Ecto neural progenitor cell (in vitro differentiated cells): ENCODE results near the gene ZMYND8.

Experiments used
- DNase-seq: peaks from one replicate; pipeline ENCODE4 v3.0.0-alpha.2; 2018; ENCODE audit warnings: low spot score

Gene ZMYND8

GRCh38 chr20:47173596-47174216, 182.8 kb downstream of the ZMYND8 start:
- DNase-seq: no peak

DNA sequence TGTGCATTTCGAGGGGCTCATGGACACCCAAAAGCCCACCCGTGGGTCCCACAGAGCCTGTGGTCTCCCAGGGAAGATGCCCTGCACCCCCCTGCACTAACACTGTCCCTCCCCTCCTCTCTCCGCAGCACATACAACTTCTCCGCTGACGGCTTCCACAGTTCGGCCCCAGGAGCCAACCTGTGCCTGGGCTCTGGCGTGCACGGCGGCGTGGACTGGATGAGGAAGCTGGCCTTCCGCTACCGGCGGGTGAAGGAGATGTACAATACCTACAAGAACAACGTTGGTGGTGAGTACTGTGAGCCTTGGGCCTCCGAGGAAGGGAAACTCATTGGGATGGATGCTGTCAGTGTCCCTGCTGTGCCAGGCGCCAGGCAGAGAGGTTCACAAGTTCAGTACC, 183.9 kb downstream of the ZMYND8 start:
- DNase-seq: no peak

DNA sequence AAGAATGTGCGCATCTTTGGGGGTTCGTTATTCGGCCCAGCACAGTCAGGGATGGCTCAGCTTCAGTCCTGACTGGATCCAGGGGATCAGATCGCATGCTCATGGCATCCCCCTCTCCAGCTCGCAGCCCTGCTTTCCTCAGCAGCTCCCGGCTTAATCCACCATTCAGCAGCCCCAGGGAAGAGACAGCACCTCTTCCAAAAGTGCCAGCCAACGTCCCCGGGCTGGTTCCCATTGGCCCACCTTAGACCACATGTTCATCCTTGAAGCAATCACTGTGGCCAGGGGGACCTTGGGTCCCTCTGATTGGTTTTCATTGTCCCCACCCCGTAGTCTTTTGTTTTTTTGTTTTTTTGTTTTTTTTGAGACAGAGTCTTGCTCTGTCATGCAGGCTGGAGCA, 188.7 kb downstream of the ZMYND8 start:
- no peak for DNase-seq

GRCh38 chr20:47165376-47165865, 191.1 kb downstream of the ZMYND8 start:
- DNase-seq: no peak

- DNase-seq: no peak
Observed at GRCh38 chr20:47164140-47164539, 192.4 kb downstream of the ZMYND8 start.

DNA sequence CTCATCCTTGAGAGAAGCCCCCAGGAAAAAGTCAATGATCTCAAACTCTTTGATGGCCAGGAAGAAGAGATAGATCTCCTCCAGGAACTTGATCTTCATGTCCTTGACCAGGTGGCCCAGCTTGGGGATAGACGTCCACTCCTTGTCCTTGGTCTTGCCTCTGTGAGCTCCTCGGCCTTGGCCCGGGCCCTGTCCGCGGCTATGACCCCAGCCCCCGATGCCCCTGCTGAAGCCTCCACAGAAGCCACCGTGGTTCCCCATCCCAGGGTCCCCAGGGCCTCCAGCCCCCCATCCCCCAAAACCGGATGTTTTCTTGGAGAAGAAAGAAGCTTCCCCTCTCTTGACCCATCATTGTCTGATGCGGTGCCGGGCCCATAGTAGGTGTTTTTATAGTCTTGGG, 195.1 kb downstream of the ZMYND8 start:
- DNase-seq: no peak

DNA sequence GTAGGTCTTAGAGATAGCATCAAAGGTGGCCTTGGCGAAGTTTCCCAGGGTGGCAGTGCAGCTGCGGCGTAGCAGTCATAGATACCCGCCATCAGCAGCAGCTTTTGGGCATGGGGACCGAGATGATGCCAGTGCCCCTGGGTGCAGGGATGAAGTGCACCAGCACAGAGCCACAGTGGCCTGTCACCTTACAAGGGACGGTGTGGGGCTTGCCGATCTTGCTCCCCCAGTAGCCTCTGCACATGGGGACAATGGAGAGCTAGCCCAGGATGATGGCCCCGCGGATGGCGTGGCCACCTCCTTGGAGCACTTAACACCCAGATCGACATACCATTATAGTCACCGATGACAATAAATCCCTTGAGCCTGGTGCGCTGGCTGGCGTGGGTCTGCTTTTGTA, 195.5 kb downstream of the ZMYND8 start:
- DNase-seq: no peak

DNA sequence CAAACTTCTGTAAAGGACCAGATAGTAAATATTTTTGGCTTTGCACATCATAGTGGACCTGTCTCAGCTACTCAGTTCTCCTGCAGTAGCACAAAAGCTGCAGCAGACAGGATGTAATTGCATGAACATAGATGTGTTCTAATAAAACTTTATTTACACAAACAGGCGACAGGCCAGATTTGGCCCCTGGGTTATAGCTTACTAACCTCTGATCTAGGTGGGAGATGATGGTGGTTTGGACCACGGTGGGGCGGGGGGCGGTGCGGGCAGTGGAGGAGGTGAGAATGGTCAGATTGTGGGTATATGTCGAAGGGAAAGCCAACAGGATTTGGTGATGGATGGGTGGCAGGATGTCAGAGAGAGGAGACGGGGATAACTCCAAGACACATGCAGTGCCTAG, 196.3 kb downstream of the ZMYND8 start:
- no peak for DNase-seq
